MCF 10A (cell line): Measurements from ENCODE around the gene IL17C. TPM values are rescaled to one million over a fixed set of nuclear protein-coding genes. Genes with fewer than 3 reads are reported as not detected.

Experiments used
- BruUV-seq: library from RNA; stranded (reverse); fragments of 400-500 nt; replicated peaks from 2 replicates; lab custom pipeline; 2021; lab: Mats Ljungman, UMichigan
- CTCF ChIA-PET: fragments of 300-600 bp; sonication (Branson Sonifier 250); formaldehyde crosslinking; extraction: SDS; loops from one replicate; lab custom pipeline; 2021; ENCODE audit warnings: antibody characterized with exemption, inconsistent platforms; lab: Yijun Ruan, JAX
- POLR2A ChIA-PET: fragments of 300-600, 350-650 bp; sonication (Branson Sonifier 250); formaldehyde crosslinking; extraction: SDS; loops from one replicate; lab custom pipeline; 2020; ENCODE audit warnings: antibody characterized with exemption, inconsistent platforms; lab: Yijun Ruan, JAX
- DNase-seq: peaks from one replicate; pipeline ENCODE4 v3.0.0-alpha.2; 2018; ENCODE audit not compliant: unreplicated experiment
- H3K27ac Mint-ChIP-seq: one replicate; pipeline ENCODE4 v1.8.0; 2022; ENCODE audit warnings: mild to moderate bottlenecking, low read depth, mixed read lengths; ENCODE audit not compliant: unreplicated experiment
- H3K27me3 Mint-ChIP-seq: one replicate; pipeline ENCODE4 v1.8.0; 2022; ENCODE audit warnings: mixed read lengths; ENCODE audit not compliant: insufficient read depth, unreplicated experiment
- H3K36me3 Mint-ChIP-seq: one replicate; pipeline ENCODE4 v1.8.0; 2022; ENCODE audit warnings: mild to moderate bottlenecking, moderate library complexity, mixed read lengths; ENCODE audit not compliant: insufficient read depth, unreplicated experiment
- H3K4me1 Mint-ChIP-seq: one replicate; pipeline ENCODE4 v1.8.0; 2022; ENCODE audit warnings: mixed read lengths; ENCODE audit not compliant: insufficient read depth, unreplicated experiment
- H3K4me3 Mint-ChIP-seq: one replicate; pipeline ENCODE4 v1.8.0; 2022; ENCODE audit warnings: mild to moderate bottlenecking, moderate library complexity, mixed read lengths; ENCODE audit not compliant: unreplicated experiment
- H3K9me3 Mint-ChIP-seq: one replicate; pipeline ENCODE4 v1.8.0; 2022; ENCODE audit warnings: mixed read lengths; ENCODE audit not compliant: unreplicated experiment
- CTCF ChIP-seq: fragments of 200-600 bp; IDR thresholded peaks from one replicate; pipeline ENCODE4 v1.8.0; 2022; ENCODE audit warnings: antibody characterized with exemption, mild to moderate bottlenecking; ENCODE audit not compliant: unreplicated experiment
- intact Hi-C: fragments of 100-400 bp; cut with micrococcal nuclease; formaldehyde crosslinking; loops from 2 replicates; pipeline ENCODE4 v1.14.1; 2022
- total RNA-seq: library from RNA; stranded (reverse); gene quantifications from 2 replicates; pipeline ENCODE4 v1.2.3, GENCODE V29; 2022

The IL17C gene
- total RNA-seq, 1 experiment from 2014 or later = not detected

- no peak overlapping the region for H3K4me3 Mint-ChIP-seq
- CTCF ChIA-PET = interaction anchor here (0.9 kb wide), 1 partner anchor 13 kb away, joined by 3 read pairs; no protein-coding TSS in a partner anchor
- POLR2A ChIA-PET = interaction anchor here (0.7 to 1.7 kb wide), 2 partner anchors 13 to 24 kb away, joined by 3 to 4 read pairs; no protein-coding TSS in a partner anchor
- DNase-seq = no peak
- no TSS peak for BruUV-seq
- no peaks in the 10 kb centered on the region for H3K9me3 Mint-ChIP-seq
- intact Hi-C loops = no loop called here
- H3K36me3 Mint-ChIP-seq = peaks cover 31% of the 10 kb centered on the region
- H3K27me3 Mint-ChIP-seq = no peaks in the 10 kb centered on the region
- H3K4me1 Mint-ChIP-seq = no peaks in the 10 kb centered on the region
- H3K27ac Mint-ChIP-seq = no peak overlapping the region
- no peak for TF ChIP-seq CTCF
Observed at GRCh38 chr16:88619859-88620815, 18.2 kb upstream of the IL17C start.

GRCh38 chr16:88622125-88622524 lies 16.2 kb upstream of the IL17C start:
- no TSS peak for BruUV-seq

GRCh38 chr16:88622866-88623265 lies 15.5 kb upstream of the IL17C start:
- intact Hi-C loops = no loop called here
- peaks cover 43% of the 10 kb centered on the region for H3K36me3 Mint-ChIP-seq
- H3K27ac Mint-ChIP-seq = no peak overlapping the region
- TF ChIP-seq CTCF = no peak
- DNase-seq = no peak
- CTCF ChIA-PET = interaction anchor here (0.6 kb wide), 1 partner anchor 1098 kb away, joined by 3 read pairs; no protein-coding TSS in a partner anchor
- POLR2A ChIA-PET = no interaction called here
- no peak overlapping the region for H3K4me3 Mint-ChIP-seq
- no peaks in the 10 kb centered on the region for H3K27me3 Mint-ChIP-seq
- no peaks in the 10 kb centered on the region for H3K4me1 Mint-ChIP-seq
- BruUV-seq = no TSS peak
- no peaks in the 10 kb centered on the region for H3K9me3 Mint-ChIP-seq

More at GRCh38 chr16:88622125-88622524, 16.2 kb upstream of the IL17C start:
- TF ChIP-seq CTCF = no peak
- intact Hi-C loops = no loop called here
- ChIA-PET CTCF (no interaction called here), POLR2A (no interaction called here)
- no peak for DNase-seq
- Mint-ChIP-seq H3K9me3 (no peaks in the 10 kb centered on the region), H3K27me3 (no peaks in the 10 kb centered on the region), H3K27ac (no peak overlapping the region), H3K36me3 (peaks cover 37% of the 10 kb centered on the region), H3K4me1 (no peaks in the 10 kb centered on the region), H3K4me3 (no peak overlapping the region)

GRCh38 chr16:88623858-88624257 lies 14.5 kb upstream of the IL17C start:
- Mint-ChIP-seq H3K27ac (no peak overlapping the region), H3K27me3 (no peaks in the 10 kb centered on the region), H3K9me3 (no peaks in the 10 kb centered on the region), H3K4me1 (no peaks in the 10 kb centered on the region), H3K36me3 (peaks cover 40% of the 10 kb centered on the region), H3K4me3 (no peak overlapping the region)
- intact Hi-C loops = no loop called here
- TF ChIP-seq CTCF = no peak
- no TSS peak for BruUV-seq
- POLR2A ChIA-PET = no interaction called here
- CTCF ChIA-PET = no interaction called here
- DNase-seq = no peak
